GM12878 (cell line): ENCODE data around the gene RCOR1. TPM values are rescaled to one million over a fixed set of nuclear protein-coding genes. Genes with fewer than 3 reads are reported as not detected.

Experiments used
- ATAC-seq: fragments of 200-7000 bp; cut with Tn5 transposase; 3 replicates; pipeline ENCODE4 v1.9.1; 2020; ENCODE audit warnings: mild to moderate bottlenecking, moderate library complexity
- BruUV-seq: library from RNA; stranded (reverse); fragments of 400-500 nt; replicated peaks from 2 replicates; lab custom pipeline; 2021; lab: Mats Ljungman, UMichigan
- CTCF ChIA-PET: fragments of 300-600 bp; sonication (Branson Sonifier 250); formaldehyde crosslinking; extraction: SDS; loops from one replicate; lab custom pipeline; 2021; ENCODE audit warnings: inconsistent platforms; lab: Yijun Ruan, JAX
- POLR2A ChIA-PET: fragments of 350-600 bp; formaldehyde crosslinking; extraction: SDS; loops from one replicate; lab custom pipeline; 2021; ENCODE audit warnings: inconsistent platforms; lab: Charles Lee
- RAD21 ChIA-PET: fragments of 300-600 bp; sonication (Branson Sonifier 250); formaldehyde crosslinking; loops from one replicate; lab custom pipeline; 2023; ENCODE audit warnings: antibody characterized with exemption; ENCODE audit not compliant: unreplicated experiment; lab: Charles Lee
- SMC1A ChIA-PET: fragments of 300-600 bp; sonication (Branson Sonifier 250); formaldehyde crosslinking; loops from one replicate; lab custom pipeline; 2023; ENCODE audit not compliant: unreplicated experiment, uncharacterized antibody; lab: Charles Lee
- DNase-seq: peaks from one replicate; pipeline ENCODE4 v3.0.0-alpha.2; 2011; ENCODE audit warnings: low read depth, low spot score
- FAIRE-seq: peaks from 3 replicates; lab custom pipeline; 2011; peaks lifted over from hg19 to GRCh38; lab: Jason Lieb, UNC
- H2AFZ ChIP-seq: 2 replicates; pipeline ENCODE4 v1.6.0; 2011; ENCODE audit warnings: low read depth, low read length, control low read depth; ENCODE audit not compliant: control insufficient read depth
- H3K27ac ChIP-seq: 2 replicates; pipeline ENCODE4 v1.5.1; 2011; ENCODE audit warnings: control low read depth; ENCODE audit not compliant: control insufficient read depth, insufficient read depth
- H3K27me3 ChIP-seq, 2 experiments: replicated peaks in 1 of 2; 2 replicates each; pipeline versions ENCODE4 v1.6.0 to v1.6.1; 2011; ENCODE audit warnings: low read length in 1 of 2; ENCODE audit not compliant: control insufficient read depth in 2 of 2, insufficient read depth in 2 of 2
- H3K36me3 ChIP-seq, 2 experiments: 2 replicates each; pipeline ENCODE4 v1.5.1; 2011; ENCODE audit warnings: low read length in 1 of 2; ENCODE audit not compliant: control insufficient read depth in 2 of 2, insufficient read depth in 2 of 2
- H3K4me1 ChIP-seq: 2 replicates; pipeline ENCODE4 v1.6.1; 2011; ENCODE audit warnings: mild to moderate bottlenecking, low read length, moderate library complexity, mixed read lengths; ENCODE audit not compliant: control insufficient read depth, insufficient read depth
- H3K4me2 ChIP-seq: 2 replicates; pipeline ENCODE4 v1.6.0; 2011; ENCODE audit warnings: control low read depth; ENCODE audit not compliant: control insufficient read depth, insufficient read depth
- H3K4me3 ChIP-seq: fragments of 200-600 bp; sonication (generic); 2 replicates; pipeline ENCODE4 v1.5.1; 2016
- H3K79me2 ChIP-seq: 2 replicates; pipeline ENCODE4 v1.6.0; 2011; ENCODE audit warnings: low read length; ENCODE audit not compliant: control insufficient read depth, insufficient read depth
- H3K9ac ChIP-seq: 2 replicates; pipeline ENCODE4 v1.8.0; 2011; ENCODE audit warnings: low read length, control low read depth, mixed read lengths; ENCODE audit not compliant: control insufficient read depth, insufficient read depth
- H3K9me3 ChIP-seq: replicated peaks from 3 replicates; pipeline ENCODE4 v1.5.1; 2011; ENCODE audit warnings: mild to moderate bottlenecking, low read length; ENCODE audit not compliant: control insufficient read depth, insufficient read depth
- H4K20me1 ChIP-seq: 2 replicates; pipeline ENCODE4 v1.6.0; 2011; ENCODE audit not compliant: control insufficient read depth, insufficient read depth
- HCFC1 ChIP-seq: fragments of 150-350 bp; IDR thresholded peaks from 2 replicates; pipeline ENCODE4 v1.6.1; 2014; ENCODE audit warnings: low read length
- STAT1 ChIP-seq: fragments of 450-650 bp; conservative IDR thresholded peaks from 2 replicates; pipeline ENCODE4 v1.6.1; 2014; ENCODE audit warnings: antibody characterized with exemption, mild to moderate bottlenecking
- TBL1XR1 ChIP-seq: IDR thresholded peaks from 2 replicates; pipeline ENCODE4 v1.6.1; 2012; ENCODE audit warnings: low read depth, low read length, improper control_type of control experiment
- WGBS: methylation state at CpG from one replicate; pipeline ENCODE4 v1.1.6; 2016; ENCODE audit warnings: low lambda C conversion rate; ENCODE audit not compliant: insufficient replicate concordance, insufficient coverage; ENCODE audit errors: missing lambda C conversion rate; 5-methylcytosine and 5-hydroxymethylcytosine counted together
- in situ Hi-C: fragments of 300-500 bp; cut with MboI; formaldehyde crosslinking; loops from 9 replicates; pipeline ENCODE4 v1.14.3; 2018; ENCODE audit warnings: mixed read lengths
- intact Hi-C: fragments of 100-400 bp; cut with micrococcal nuclease; formaldehyde crosslinking; loops from one replicate; pipeline ENCODE4 v1.14.2; 2022; ENCODE audit not compliant: unreplicated experiment
- polyA plus RNA-seq, 11 experiments: library from polyadenylated mRNA; depleted of rRNA in 4 of 11; unstranded in 6 of 11; stranded (reverse) in 5 of 11; fragments of >200 nt; fragmentation: Nextera tagmentation in 4 of 11; fragmentation: Illumina TruSeq in 1 of 11; extraction: Ambion mirVana in 4 of 11; extraction: Trizol in 1 of 11; gene quantifications; 1 replicate in 1 of 11; 2 replicates in 10 of 11; pipeline versions ENCODE4 v1.2.1 to v1.2.3, GENCODE V29; 2011 to 2016; ENCODE audit warnings: inconsistent platforms in 2 of 11, missing spikeins in 2 of 11, low read depth in 1 of 11
- total RNA-seq, 4 experiments: library from RNA; depleted of rRNA in 3 of 4; stranded (reverse); fragments of >200 nt in 3 of 4; fragmentation: Illumina TruSeq in 1 of 4; extraction: Trizol in 1 of 4; gene quantifications; 2 replicates each; pipeline versions ENCODE4 v1.2.1 to v1.2.3, GENCODE V29; 2013 to 2021
- TF ChIP-seq, protein P1 (sequence below): IDR thresholded peaks from 2 replicates; pipeline ENCODE4 v1.6.1; 2011; ENCODE audit warnings: low read depth, mild to moderate bottlenecking, low read length, moderate library complexity, borderline replicate concordance; ENCODE audit errors: extremely low read depth
- TF ChIP-seq, protein P2 (sequence below): fragments of 450-650 bp; IDR thresholded peaks from 2 replicates; pipeline ENCODE4 v1.6.1; 2017; ENCODE audit warnings: low read depth, mild to moderate bottlenecking, moderate library complexity

RCOR1 gene
- total and polyA plus RNA-seq, 10 of the 15 experiments (the other 5 are each of a cell fraction or from before 2014, with no cell fraction given), result 1.6 to 12.2 (median 4.4) TPM

DNA sequence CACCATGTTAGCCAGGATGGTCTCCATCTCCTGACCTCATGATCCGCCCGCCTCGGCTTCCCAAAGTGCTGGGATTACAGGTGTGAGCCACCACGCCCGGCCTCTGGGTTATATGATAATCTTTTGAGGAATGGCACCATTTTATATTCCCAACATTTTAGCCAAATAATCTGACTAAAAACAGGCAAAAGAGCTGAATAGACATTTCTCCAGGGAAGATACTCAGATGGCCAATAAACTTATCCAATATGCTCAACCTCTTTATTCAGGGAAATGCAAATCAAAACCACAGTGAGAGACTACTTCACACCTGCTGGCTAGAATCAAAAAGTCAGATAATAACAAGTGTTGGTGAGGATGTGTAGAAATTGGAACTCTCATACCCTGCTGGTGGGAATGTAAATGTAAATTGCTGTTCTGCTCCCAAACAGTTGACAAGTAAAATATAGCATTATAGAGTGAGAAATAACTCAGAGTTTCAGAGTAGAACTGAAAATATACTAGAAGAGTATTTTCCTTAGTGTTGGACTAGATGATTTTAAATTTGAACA, 80.0 kb downstream of the RCOR1 start:
- BruUV-seq, result no TSS peak
- H3K27ac ChIP-seq, result no peak overlapping the region
- H3K27me3 ChIP-seq, result no peaks in the 10 kb centered on the region
- no peak overlapping the region for H3K4me2 ChIP-seq
- RAD21 ChIA-PET, result no interaction called here
- SMC1A ChIA-PET, result interaction anchor here (1.0 to 1.1 kb wide), 2 partner anchors 11 to 13 kb away, joined by 3 read pairs; no protein-coding TSS in a partner anchor
- ATAC-seq, result no peak
- no peak for FAIRE-seq
- H3K36me3 ChIP-seq, result no peaks in the 10 kb centered on the region; a peak in 1 of 4 replicates
- WGBS, result 97% methylated on average over 5 of the region's 5 CpGs
- intact Hi-C loops, result loop anchor here (5.0 kb wide), 1 partner anchor 80 kb away; the partner anchor contains the start of gene RCOR1
- no peak overlapping the region for H3K9ac ChIP-seq
- POLR2A ChIA-PET, result interaction anchor here (1.6 kb wide), 1 partner anchor 9 kb away, joined by 4 read pairs; no protein-coding TSS in a partner anchor
- H3K4me1 ChIP-seq, result peaks cover 17% of the 10 kb centered on the region
- no peak for TF ChIP-seq STAT1
- TF ChIP-seq TBL1XR1, result no peak
- TF ChIP-seq, protein P1, sequence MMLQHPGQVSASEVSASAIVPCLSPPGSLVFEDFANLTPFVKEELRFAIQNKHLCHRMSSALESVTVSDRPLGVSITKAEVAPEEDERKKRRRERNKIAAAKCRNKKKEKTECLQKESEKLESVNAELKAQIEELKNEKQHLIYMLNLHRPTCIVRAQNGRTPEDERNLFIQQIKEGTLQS, result no peak
- TF ChIP-seq HCFC1, result no peak
- TF ChIP-seq, protein P2, sequence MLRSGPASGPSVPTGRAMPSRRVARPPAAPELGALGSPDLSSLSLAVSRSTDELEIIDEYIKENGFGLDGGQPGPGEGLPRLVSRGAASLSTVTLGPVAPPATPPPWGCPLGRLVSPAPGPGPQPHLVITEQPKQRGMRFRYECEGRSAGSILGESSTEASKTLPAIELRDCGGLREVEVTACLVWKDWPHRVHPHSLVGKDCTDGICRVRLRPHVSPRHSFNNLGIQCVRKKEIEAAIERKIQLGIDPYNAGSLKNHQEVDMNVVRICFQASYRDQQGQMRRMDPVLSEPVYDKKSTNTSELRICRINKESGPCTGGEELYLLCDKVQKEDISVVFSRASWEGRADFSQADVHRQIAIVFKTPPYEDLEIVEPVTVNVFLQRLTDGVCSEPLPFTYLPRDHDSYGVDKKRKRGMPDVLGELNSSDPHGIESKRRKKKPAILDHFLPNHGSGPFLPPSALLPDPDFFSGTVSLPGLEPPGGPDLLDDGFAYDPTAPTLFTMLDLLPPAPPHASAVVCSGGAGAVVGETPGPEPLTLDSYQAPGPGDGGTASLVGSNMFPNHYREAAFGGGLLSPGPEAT, result no peak
- no peak overlapping the region for H3K4me3 ChIP-seq
- in situ Hi-C loops, result no loop called here
- CTCF ChIA-PET, result interaction anchor here (1.2 kb wide), 1 partner anchor 27 kb away, joined by 3 read pairs; no protein-coding TSS in a partner anchor
- H2AFZ ChIP-seq, result no peak overlapping the region
- H4K20me1 ChIP-seq, result no peaks in the 10 kb centered on the region
- DNase-seq, result no peak
- H3K79me2 ChIP-seq, result peaks cover 7% of the 10 kb centered on the region
- peaks cover 11% of the 10 kb centered on the region for H3K9me3 ChIP-seq
